HG03469 (cell line): Measurements from ENCODE around the gene NUBPL.
"Not testable (repeated sequence)": the region's sequence is repeated elsewhere in the genome, so short reads cannot be mapped to it uniquely, and the experiment has no call there.

Experiments
- ATAC-seq: cut with Tn5 transposase; IDR thresholded peaks from one replicate; pipeline ENCODE4 v1.9.1; 2021; ENCODE audit warnings: mild to moderate bottlenecking, moderate library complexity, moderate number of reproducible peaks; ENCODE audit not compliant: unreplicated experiment

Gene NUBPL

DNA sequence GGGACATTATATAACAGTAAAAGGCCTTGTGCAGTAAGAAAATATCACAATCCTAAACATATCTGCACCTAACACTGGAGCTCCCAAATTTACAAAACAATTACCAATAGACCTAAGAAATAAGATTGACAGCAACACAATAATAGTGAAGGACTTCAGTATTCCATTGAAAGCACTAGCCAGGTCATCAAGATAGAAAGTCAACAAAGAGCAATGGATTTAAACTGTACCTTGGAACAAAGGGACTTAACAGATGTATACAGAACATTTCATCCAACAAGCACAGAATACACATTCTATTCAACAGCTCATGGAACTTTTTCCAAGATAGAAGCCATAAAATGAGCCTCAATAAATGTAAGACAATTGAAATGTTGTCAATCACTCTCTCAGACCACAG, 306.4 kb downstream of the NUBPL start:
- no peak for ATAC-seq

DNA sequence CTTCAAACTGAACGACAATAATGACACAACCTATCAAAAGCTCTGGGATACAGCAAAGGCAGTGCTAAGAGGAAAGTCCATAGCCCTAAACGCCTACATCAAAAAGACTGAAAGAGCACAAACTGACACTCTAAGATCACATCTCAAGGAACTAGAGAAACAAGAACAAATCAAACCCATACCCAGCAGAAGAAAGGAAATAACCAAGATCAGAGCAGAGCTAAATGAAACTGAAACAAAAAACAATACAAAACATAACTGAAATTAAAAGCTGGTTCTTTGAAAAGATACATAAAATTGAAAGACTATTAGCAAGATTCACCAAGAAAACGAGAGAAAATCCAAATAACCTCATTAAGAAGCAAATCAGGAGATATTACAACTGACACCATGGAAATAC, 306.9 kb downstream of the NUBPL start:
- ATAC-seq, result not testable (repeated sequence)

DNA sequence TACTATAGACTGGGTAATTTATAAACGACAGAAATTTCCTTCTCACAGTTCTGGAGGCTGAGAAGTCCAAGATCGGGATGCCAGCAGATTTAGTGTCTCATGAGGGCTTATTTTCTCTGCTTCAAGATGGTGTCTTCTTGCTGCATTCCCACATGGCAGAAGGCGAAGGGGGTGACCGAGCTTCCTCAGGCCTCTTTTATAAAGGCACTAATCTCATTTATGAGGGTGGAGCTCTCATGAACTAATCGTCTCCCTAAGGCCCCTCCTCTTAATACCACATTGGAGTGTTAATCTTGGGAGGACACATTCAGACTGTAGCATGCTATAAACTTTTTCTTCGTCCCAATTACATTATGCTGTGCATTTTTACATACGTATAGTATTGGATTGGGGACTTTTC, 315.5 kb downstream of the NUBPL start:
- ATAC-seq, result no peak

DNA sequence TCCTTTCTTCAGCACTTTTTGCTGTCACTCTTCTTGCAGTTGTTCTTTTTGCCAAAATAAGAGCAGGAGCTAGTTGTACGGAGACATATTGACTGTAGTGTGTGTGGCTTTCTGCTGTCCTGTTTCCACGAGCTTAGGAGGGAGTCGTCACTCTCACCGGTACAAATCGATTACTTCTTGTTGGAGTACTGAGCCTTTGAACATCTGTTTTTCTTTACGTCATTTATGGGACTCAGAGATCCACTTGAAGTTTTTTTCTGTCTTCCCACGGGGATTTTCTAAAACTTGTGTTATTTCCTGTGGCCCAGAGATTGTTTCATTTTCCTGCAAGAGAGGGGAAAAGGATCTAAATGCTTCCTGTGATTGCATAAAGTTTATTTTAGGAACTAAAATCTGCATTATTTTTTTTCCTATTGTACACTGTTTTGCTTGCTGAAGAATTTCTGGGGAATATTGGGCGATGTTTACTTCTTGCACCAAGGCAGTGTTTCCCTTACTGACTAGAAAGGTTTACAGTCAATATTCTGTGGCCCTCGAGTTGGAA, 316.1 kb downstream of the NUBPL start:
- no peak for ATAC-seq

DNA sequence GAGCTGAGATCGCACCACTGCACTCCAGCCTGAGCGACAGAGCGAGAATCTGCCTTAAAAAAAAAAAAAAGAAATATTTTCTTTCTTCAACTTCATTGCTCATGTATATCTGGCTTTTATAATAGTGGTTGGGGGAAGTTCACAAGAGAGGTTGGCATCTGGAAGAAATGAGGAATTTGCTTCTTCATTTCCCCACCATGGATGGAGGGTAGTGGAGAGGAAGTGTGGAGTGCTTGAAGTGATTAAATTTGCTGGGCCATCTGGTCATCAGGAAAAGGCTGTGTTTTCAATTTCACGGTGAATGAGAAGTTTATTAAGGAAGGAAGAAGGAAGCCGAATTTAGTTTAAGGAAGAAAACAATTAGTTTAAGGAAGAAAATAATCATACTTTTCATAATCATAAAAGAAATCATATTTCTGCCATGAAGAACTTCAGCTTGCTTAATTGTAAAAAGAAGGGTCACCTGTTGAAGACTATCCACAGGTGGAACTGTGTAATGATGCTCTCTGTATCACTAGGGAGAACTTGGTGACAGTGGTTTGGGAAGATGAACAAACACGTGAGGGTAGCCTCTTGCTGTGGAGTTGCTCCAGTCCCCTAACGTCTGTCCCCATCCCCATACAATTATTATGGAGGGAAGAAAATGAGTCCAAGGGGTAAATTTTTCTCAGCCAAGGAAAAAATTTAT, 318.6 kb downstream of the NUBPL start:
- no peak for ATAC-seq

DNA sequence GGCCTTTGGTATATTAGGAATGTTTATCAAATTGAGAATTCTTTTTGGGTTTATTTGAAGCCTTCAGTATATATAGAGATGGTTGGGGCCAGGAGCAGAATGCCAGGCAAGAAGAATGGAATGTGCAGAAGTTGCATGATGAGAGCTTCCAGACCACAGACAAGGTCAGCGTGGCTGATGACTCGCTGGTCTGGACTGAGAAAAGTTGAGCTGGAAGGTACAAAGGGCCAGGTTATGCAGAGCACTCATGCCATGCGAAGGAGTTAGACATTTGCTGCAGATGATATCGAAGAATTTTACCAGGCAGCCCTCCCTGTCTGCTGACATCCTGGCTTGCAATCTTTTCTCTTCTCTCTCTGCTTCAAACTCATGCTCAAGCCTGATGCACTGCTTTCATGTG, 319.7 kb downstream of the NUBPL start:
- no peak for ATAC-seq

DNA sequence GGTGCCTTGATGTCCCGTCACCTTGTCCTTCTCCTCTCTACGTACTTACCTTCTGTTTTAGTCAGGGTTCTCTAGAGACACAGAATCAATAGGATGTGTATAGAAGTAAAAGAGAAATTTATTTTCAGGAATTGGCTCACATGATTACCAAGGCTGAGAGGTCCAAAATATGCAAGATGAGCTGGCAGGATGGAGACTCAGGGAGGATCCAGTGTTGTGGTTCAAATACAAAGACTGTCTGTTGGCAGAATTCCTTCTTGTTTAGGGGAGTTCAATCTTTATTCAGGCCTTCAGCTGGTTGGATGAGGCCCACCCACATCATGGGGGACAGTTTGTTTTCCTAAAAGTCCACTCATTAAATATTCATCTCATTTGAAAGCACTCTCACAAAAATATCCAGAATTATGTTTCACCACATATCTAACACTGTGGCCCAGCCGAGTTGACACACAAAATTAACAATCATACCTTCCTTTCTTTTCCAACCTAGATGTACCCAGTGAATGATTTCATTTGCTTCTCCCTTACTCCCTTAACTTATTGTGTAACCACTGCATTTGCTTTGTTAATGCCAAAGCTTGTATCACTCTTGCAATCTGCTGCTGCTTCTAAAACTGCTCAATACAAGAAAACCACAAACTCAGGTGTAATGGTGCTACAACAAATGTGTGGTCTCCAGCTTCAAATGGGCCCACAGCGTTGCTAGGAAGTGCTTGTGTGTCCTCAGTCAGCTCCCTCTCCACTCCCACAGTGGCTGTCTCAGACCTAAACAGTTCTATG, 320.5 kb downstream of the NUBPL start:
- no peak for ATAC-seq

DNA sequence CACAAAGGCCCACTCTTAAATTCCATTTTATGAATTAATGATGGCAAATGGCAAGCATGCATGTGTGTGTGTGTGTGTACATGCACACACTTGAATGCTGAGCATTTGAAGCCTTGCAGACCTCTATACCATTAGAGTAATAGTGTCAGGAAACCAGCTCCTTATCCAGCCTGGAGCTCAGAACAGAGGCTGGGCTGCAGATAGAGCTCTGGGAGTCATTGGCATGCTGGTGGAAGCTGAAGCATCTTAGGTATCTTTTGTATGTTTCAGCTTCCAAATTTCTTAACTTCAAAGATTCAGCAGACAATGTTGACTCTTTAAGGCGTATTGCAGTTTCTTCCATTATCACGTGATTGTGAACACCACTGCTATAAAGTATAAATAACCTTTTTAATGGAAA, 323.0 kb downstream of the NUBPL start:
- no peak for ATAC-seq

DNA sequence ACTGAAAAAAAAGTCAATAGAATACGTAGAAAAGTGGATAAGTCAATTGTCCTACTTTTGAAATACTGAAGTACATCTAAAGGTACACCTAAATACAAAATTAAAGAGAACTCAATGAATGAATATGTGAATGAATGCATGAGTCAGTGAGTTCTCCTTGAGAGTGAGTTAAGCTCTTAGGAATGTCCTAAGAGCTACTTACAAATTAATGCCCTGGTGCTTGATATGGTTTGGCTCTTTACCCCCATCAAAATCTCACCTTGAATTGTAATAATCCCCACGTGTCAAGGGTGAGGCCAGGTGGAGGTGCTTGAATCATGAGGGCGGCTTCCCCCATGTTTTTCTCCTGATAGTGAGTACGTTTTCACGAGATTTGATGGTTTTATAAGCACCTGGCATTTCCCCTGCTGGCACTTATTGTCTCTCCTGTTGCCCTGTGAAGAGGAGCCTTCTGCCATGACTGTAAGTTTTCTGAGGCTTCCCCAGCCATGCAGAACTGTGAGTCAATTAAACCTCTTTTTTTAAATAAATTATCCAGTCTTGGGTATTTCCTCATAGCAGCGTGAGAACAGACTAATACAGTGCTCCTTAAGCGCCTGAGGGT, 323.7 kb downstream of the NUBPL start:
- ATAC-seq, result no peak

DNA sequence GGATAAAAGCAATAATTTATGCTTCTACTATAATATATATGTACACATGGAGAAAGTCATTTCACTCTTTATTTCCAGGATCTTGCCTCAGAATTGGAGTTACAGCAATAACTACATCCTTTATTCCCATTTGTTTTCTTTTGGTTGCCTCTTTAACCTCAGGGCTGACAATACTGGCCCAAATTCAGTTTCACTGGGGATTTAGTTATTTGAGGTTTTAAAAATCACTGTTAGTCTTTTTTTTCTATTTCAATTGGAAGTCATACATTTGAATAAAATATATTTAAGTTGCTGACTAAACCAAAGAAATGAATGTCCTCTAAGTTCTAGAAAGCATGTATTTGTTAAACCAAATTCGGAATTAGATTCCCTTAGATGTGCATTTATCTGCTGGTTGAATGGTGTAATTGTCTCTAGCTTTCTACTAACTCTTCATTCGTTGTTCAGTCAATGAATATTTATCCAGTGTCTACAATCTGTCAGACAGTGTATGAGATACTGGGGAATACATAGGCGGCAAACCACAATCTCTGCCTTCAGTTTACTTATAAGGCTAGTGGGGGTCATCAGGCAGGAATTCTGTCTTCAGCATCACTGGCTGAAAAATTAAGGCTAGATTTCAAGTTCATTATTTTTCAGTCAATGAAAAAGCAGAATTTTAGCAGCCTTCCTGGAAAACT, 325.1 kb downstream of the NUBPL start:
- ATAC-seq, result no peak

DNA sequence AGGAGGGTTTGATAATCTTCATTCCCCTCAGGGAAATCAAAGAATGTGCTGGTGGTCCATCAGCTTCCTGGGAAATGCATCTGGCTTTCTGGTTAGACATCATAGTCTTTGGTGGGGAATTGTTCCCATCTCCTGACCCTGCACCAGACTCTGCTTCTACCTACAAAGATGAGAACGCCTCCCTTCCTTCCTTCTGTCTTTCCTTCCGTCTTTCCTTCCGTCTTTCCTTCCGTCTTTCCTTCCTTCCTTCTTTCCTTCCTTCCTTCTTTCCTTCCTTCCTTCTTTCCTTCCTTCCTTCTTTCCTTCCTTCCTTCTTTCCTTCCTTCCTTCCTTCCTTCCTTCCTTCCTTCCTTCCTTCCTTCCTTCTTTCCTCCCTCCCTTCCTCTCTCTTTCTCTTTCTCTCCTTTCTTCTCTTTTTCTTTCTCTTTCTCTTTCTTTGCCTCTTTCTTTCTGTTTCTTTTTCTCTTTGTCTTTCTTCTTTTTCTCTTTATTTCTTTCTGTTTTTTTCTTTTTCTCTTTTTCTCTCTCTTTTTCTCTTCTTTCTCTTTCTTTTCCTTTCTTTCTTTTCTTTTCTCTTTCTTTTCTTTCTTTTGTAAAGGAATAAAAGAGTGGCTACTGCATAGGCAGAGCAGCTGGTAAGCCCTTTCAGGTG, 326.9 kb downstream of the NUBPL start:
- ATAC-seq, result no peak

DNA sequence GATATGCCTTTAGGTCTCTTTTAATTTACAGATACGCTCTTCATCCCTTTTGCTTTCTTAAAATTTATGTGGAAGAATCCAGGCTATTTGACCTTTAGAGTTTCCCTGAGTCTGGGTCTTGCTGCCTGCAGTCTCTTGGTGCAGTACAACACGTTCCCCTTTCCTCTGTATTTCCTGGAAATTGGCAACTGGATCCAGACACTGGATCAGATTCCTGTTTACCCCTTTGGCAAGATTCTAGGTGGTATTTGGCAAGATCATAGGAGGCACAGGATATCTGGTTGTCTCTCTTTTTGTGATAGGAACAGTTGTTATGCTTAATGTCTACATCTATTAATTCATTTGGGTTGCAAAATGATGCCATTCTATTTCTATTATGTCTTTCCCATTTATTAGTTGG, 328.1 kb downstream of the NUBPL start:
- no peak for ATAC-seq

DNA sequence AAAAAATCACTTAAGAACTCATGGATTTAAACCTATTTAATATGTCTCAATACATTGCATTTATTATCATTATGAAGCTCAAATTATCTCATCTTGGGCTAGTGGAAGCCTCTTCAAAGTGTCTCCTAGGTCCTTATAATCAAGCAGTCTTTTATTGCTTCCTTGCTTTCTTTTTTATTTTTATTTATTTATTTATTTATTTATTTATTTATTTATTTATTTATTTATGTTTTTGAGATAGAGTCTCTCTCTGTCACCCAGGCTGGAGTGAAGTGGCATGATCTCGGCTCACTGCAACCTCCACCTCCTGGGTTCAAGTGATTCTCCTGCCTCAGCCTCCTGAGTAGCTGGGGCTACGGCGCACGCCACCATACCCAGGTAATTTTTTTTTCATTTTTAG, 329.0 kb downstream of the NUBPL start:
- ATAC-seq, result not testable (repeated sequence)

DNA sequence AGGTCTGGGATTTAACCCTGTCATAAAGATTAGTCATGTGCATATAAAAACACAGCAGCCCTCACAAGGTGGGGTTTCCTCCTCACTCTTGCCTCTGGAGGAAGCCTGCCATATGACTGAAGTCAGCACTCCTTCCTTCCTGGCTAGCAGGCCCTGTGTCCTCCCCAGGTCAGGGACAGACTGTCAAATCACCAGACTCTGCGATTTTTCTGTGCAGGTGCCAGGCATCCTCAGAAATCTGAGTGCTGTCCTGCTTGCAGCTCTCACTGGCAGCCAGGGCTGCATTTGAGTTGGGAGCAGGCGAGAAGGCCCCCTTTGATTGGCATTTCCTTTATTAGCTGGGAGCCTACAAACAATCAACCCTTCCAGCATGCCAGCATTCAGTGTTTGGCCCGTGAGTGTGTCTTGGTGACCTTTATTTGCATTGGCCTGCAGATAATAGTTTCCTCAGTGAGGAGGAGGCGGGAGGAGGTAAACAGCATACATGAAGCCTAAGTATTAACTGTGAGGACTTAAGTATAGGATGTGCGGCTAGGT, 332.1 kb downstream of the NUBPL start:
- no peak for ATAC-seq

DNA sequence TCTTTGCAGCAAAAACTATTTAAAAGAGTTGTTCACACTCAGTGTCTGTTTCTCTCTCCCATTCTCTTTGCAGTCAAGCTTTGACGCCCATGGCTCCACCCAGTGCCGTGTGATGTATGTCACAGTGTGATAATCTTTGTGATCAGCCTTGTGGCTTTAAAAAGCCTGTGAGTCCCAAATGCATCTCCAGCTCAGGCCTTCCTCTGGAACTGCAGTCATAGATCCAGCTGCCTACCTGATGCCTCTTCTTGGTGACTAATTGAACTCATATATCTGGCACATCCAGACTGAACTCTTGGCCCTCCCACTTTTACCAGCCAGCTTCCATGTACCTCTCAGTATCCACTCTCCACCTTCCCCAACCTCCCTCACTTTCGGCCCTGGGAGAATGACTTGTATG, 333.1 kb downstream of the NUBPL start:
- ATAC-seq, result no peak

DNA sequence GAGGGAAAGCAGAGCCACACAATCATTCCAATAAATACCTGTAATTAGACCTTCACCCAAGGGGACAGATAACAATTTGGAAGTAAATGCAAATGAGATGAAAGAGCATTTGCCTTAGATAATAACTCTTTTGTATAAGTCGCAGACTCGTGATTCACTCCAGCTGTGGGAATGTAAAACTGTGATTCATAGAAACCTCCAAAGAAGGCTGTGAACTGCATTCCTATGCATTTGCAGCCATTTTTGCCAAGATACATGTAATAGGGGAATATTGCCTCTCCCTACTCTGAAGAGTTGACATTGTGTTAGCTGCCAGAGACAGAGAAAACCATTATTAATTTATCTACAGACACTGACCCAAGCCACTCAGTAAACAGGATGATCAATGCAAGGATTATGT, 334.0 kb downstream of the NUBPL start:
- ATAC-seq, result no peak

DNA sequence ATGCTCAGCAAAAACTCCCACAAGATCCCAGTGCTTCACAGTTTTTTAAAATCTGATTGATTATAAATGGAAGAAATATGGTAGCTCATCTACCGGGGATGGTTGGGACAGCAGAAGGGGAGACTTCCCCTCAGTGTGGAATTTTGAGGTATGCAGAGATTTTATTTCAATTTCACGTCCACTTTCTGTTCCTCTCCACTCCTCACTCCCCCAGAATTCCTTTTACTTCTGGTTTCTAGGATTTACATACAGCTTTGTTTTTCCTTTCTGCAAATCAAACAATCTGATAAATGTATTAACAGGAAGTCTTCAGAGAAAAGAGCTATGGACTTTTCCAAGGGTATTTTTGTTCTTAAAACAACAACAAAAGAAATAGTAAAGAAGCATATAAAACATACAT, 334.4 kb downstream of the NUBPL start:
- no peak for ATAC-seq

DNA sequence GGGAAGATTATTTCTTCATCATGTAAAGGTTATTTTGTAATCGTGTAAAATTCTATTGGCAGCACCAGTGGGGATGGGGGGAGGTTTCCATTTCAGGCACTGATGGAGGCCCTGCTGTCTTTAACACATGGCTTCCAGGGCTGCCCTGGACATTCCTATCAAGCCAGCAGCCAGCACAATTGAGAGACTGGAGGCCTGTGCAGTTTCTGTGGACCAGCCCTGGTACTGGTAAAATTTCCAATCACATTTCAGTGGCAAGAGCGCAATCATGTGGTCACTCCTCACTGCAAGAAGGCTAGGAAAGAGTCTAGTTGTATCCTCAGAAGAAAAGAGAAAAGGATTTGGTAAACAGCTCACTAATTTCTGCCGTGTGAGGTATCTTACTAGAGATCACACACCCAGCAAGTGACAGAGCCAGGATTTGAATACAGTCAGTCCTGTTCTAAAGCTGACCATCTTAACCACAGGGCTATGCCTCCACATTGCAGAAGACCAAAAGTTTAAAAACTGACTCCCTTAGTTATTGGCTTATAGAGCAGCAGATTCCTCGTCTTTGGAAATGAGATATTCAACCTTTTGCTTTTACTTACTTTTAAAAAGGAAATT, 336.5 kb downstream of the NUBPL start:
- ATAC-seq, result no peak

DNA sequence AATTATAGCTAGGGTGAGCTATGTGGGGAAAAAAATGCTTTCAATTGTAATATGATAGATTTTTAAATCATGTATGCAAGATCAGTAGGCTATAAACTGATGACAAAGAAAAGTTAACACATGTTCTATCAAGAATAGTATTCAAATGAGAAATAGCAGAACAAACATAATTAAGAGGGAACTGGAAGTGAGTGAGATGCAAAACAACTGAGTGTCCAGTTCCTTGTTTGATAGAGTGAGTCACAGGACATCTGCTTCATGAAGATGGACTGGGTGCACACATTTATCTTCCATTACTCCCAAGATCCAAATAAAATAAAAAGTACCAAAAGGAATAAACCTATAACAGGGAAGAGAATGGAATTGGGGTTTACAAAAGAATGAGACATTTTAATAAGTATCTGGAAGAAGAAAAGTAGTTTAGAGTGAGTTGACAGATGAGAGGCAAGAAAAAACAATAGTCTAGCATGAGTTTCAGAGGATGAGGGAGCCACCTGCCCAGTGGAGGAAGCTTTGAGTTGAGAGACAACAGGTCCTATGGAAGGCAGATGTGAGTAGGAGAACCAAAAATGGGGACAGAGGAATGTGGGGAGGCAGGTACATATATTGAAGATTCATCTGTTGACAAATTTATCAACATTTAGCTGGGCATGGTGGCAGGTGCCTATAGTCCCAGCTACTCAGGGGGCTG, 337.8 kb downstream of the NUBPL start:
- no peak for ATAC-seq

DNA sequence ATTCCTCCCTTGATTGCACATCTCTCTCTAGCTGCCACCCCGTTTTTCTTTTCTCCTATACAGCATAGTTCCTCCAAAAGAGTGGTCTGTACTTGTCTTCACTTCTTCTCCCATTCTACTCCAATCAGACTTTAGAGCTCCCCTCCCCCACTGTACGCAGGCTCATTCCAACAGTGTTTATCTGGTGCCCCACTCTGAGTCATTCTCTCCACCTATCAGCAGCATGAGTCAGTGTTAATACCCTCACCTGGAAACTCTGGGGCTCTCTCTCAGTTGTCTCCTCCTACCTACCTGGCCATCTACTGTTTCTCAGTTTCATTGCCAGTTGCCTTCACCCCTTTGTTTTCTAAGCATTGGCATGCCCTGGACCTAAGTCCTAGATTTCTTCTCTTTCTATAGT, 340.8 kb downstream of the NUBPL start:
- no peak for ATAC-seq
